ENCODE results near the gene GLI3. TPM values are rescaled to one million over a fixed set of nuclear protein-coding genes. Genes with fewer than 3 reads are reported as not detected.

Gene GLI3
- total and polyA plus RNA-seq, 10 of the 15 experiments (the other 5 are each of a cell fraction or from before 2014, with no cell fraction given) = 0.01 TPM; not detected in 8

DNA sequence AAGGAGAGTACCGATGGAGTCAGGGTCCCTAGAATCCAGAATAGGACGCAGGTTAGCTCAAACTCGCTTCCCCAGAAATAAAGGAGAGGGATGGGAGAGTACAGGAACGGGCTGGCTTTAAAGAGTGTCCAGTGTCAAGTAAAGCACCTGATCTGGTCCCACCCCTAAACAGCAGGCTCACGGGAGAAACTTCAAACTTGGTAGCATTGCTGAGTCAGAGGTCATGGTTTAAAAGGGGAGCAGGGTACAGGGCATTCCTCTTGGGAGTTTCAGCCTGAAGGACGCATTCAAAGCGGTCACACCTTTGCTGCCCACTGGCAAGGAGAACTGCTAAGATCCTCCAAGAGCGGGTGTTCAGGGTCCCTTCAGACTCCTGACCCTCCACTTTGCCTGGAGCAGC, 140.7 kb downstream of the GLI3 start:
- 28% methylated on average over 8 of the region's 8 CpGs for WGBS (ENCODE audit: insufficient coverage, insufficient replicate concordance, low lambda C conversion rate, missing lambda C conversion rate)
- SMC1A ChIA-PET (ENCODE audit: uncharacterized antibody, unreplicated experiment) = no interaction called here
- BruUV-seq (replicated peaks) = no TSS peak

More for the DNA sequence above, 140.7 kb downstream of the GLI3 start:
- no peaks in the 10 kb centered on the region for H3K9me3 ChIP-seq (replicated peaks; ENCODE audit: control insufficient read depth, insufficient read depth, low read length)
- RAD21 ChIA-PET (ENCODE audit: unreplicated experiment) = no interaction called here
- no peaks in the 10 kb centered on the region for H4K20me1 ChIP-seq (ENCODE audit: control insufficient read depth, insufficient read depth)
- H2AFZ ChIP-seq (ENCODE audit: control insufficient read depth, low read depth, low read length) = no peak overlapping the region
- intact Hi-C loops (cut with micrococcal nuclease; ENCODE audit: unreplicated experiment) = no loop called here
- DNase-seq (ENCODE audit: low read depth, low spot score) (no peak), FAIRE-seq (no peak), ATAC-seq (no peak)
- no peak overlapping the region for H3K27ac ChIP-seq (ENCODE audit: control insufficient read depth, insufficient read depth)
- no peak overlapping the region for H3K9ac ChIP-seq (ENCODE audit: control insufficient read depth, insufficient read depth, low read length)
- in situ Hi-C loops (cut with MboI) = no loop called here
- POLR2A ChIA-PET = no interaction called here
- CTCF ChIA-PET = no interaction called here
- H3K4me1 ChIP-seq (ENCODE audit: control insufficient read depth, insufficient read depth, low read length) = no peaks in the 10 kb centered on the region
- H3K4me3 ChIP-seq = no peak overlapping the region
- TF ChIP-seq KAT2A (conservative IDR thresholded peaks at IDR 0.05; ENCODE audit: control insufficient read depth, low read depth, low read length) = no peak
- TF ChIP-seq TAF1 (IDR thresholded peaks at IDR 0.05; ENCODE audit: borderline replicate concordance, low read depth, low read length) = no peak
- no peak for TF ChIP-seq TCF12 (IDR thresholded peaks at IDR 0.05; ENCODE audit: low read depth, low read length)
- TF ChIP-seq PML (IDR thresholded peaks at IDR 0.05; ENCODE audit: low read length) = no peak
- TF ChIP-seq, protein P1, sequence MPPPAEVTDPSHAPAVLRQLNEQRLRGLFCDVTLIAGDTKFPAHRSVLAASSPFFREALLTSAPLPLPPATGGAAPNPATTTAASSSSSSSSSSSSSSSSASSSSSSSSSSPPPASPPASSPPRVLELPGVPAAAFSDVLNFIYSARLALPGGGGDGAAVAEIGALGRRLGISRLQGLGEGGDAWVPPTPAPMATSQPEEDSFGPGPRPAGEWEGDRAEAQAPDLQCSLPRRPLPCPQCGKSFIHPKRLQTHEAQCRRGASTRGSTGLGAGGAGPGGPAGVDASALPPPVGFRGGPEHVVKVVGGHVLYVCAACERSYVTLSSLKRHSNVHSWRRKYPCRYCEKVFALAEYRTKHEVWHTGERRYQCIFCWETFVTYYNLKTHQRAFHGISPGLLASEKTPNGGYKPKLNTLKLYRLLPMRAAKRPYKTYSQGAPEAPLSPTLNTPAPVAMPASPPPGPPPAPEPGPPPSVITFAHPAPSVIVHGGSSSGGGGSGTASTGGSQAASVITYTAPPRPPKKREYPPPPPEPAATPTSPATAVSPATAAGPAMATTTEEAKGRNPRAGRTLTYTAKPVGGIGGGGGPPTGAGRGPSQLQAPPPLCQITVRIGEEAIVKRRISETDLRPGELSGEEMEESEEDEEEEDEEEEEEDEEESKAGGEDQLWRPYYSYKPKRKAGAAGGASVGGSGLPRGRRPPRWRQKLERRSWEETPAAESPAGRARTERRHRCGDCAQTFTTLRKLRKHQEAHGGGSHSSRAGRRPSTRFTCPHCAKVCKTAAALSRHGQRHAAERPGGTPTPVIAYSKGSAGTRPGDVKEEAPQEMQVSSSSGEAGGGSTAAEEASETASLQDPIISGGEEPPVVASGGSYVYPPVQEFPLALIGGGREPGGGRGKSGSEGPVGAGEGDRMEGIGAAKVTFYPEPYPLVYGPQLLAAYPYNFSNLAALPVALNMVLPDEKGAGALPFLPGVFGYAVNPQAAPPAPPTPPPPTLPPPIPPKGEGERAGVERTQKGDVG (CRISPR knock-in tag; IDR thresholded peaks at IDR 0.05) = no peak
- no peak for TF ChIP-seq SPI1 (IDR thresholded peaks at IDR 0.05; ENCODE audit: borderline replicate concordance, insufficient read depth, low read depth, low read length)
- TF ChIP-seq SP1 (IDR thresholded peaks at IDR 0.05; ENCODE audit: low read depth, low read length) = no peak
- H3K36me3 ChIP-seq (ENCODE audit: control insufficient read depth in 2 of 2, insufficient read depth in 2 of 2, low read length in 1 of 2) = no peaks in the 10 kb centered on the region
- H3K79me2 ChIP-seq (ENCODE audit: control insufficient read depth, insufficient read depth, low read length) = no peaks in the 10 kb centered on the region
- no peaks in the 10 kb centered on the region; a peak in 1 of 4 replicates for H3K27me3 ChIP-seq (replicated peaks in 1 of 2; ENCODE audit: control insufficient read depth in 2 of 2, insufficient read depth in 2 of 2, low read length in 1 of 2)
- no peak overlapping the region for H3K4me2 ChIP-seq (ENCODE audit: control insufficient read depth, insufficient read depth)

All from GM12878 (cell line).